ENCODE results near the gene OR10J5.

The OR10J5 gene

GRCh38 chr1:159535907-159536306 is at the start of gene OR10J5:
TSS of gene OR10J5 (minus strand) at chr1:159536007. CDS start at chr1:159536007, 0 bp downstream.
- no peak for TF ChIP-seq CTCF (IDR thresholded peaks at IDR 0.05; ENCODE audit: low read depth, low read length)
- H3K4me3 ChIP-seq (ENCODE audit: low read depth, low read length) = no peak within 1 kb of the TSS

GRCh38 chr1:159584536-159584935 is 48.7 kb upstream of the OR10J5 start:
- H3K4me3 ChIP-seq (ENCODE audit: low read depth, low read length) = no peak overlapping the region
- no peak for TF ChIP-seq CTCF (IDR thresholded peaks at IDR 0.05; ENCODE audit: low read depth, low read length)

- TF ChIP-seq CTCF (IDR thresholded peaks at IDR 0.05; ENCODE audit: low read depth, low read length) = no peak
- no peak overlapping the region for H3K4me3 ChIP-seq (ENCODE audit: low read depth, low read length)
These were observed 45.6 kb upstream of the OR10J5 start for GRCh38 chr1:159581422-159581821.

GRCh38 chr1:159580340-159580739 is 44.5 kb upstream of the OR10J5 start:
- no peak for TF ChIP-seq CTCF (IDR thresholded peaks at IDR 0.05; ENCODE audit: low read depth, low read length)
- no peak overlapping the region for H3K4me3 ChIP-seq (ENCODE audit: low read depth, low read length)

GRCh38 chr1:159577446-159577845 is 41.6 kb upstream of the OR10J5 start:
- no peak for TF ChIP-seq CTCF (IDR thresholded peaks at IDR 0.05; ENCODE audit: low read depth, low read length)
- H3K4me3 ChIP-seq (ENCODE audit: low read depth, low read length) = no peak overlapping the region

- no peak for TF ChIP-seq CTCF (IDR thresholded peaks at IDR 0.05; ENCODE audit: low read depth, low read length)
- no peak overlapping the region for H3K4me3 ChIP-seq (ENCODE audit: low read depth, low read length)
These were observed 26.9 kb upstream of the OR10J5 start for GRCh38 chr1:159562680-159563079.

GRCh38 chr1:159561497-159561896 is 25.7 kb upstream of the OR10J5 start:
- no peak overlapping the region for H3K4me3 ChIP-seq (ENCODE audit: low read depth, low read length)
- no peak for TF ChIP-seq CTCF (IDR thresholded peaks at IDR 0.05; ENCODE audit: low read depth, low read length)

Measured in WI38 (cell line).